Endothelial cell (in vitro differentiated cells): ENCODE results near the gene TLE5. TPM values are rescaled to one million over a fixed set of nuclear protein-coding genes. Genes with fewer than 3 reads are reported as not detected.

Experiments used
- DNase-seq: peaks from one replicate; pipeline ENCODE4 v3.0.0; 2021; ENCODE audit warnings: low spot score
- H3K27ac Mint-ChIP-seq: one replicate; pipeline ENCODE4 v1.8.0; 2021; ENCODE audit warnings: mixed read lengths, inconsistent platforms; ENCODE audit not compliant: unreplicated experiment
- H3K27me3 Mint-ChIP-seq: one replicate; pipeline ENCODE4 v1.8.0; 2021; ENCODE audit warnings: mild to moderate bottlenecking, moderate library complexity, mixed read lengths, inconsistent platforms; ENCODE audit not compliant: unreplicated experiment
- H3K36me3 Mint-ChIP-seq: one replicate; pipeline ENCODE4 v1.8.0; 2021; ENCODE audit warnings: mild to moderate bottlenecking, low read depth, mixed read lengths, inconsistent platforms; ENCODE audit not compliant: unreplicated experiment
- H3K4me1 Mint-ChIP-seq: one replicate; pipeline ENCODE4 v1.8.0; 2021; ENCODE audit warnings: mild to moderate bottlenecking, mixed read lengths, inconsistent platforms; ENCODE audit not compliant: unreplicated experiment
- H3K4me3 Mint-ChIP-seq: one replicate; pipeline ENCODE4 v1.8.0; 2021; ENCODE audit warnings: mild to moderate bottlenecking, mixed read lengths, inconsistent platforms; ENCODE audit not compliant: unreplicated experiment
- H3K9me3 Mint-ChIP-seq: one replicate; pipeline ENCODE4 v1.8.0; 2021; ENCODE audit warnings: mixed read lengths, inconsistent platforms; ENCODE audit not compliant: unreplicated experiment
- total RNA-seq: library from RNA; stranded (reverse); fragmentation: NEBNext Ultra II Directional; extraction: Animal tissue kit (Norgen Biotek cat#: 25700); gene quantifications from one replicate; pipeline ENCODE4 v1.2.1, GENCODE V29; 2021; ENCODE audit not compliant: unreplicated experiment
- TF ChIP-seq, protein P1 (sequence below): fragments of 200-600 bp; sonication (generic); IDR thresholded peaks from one replicate; pipeline ENCODE4 v1.5.0; 2021; ENCODE audit warnings: antibody characterized with exemption; ENCODE audit not compliant: unreplicated experiment

Gene TLE5
- total RNA-seq, 1 donor from 2014 or later, result 343 TPM

DNA sequence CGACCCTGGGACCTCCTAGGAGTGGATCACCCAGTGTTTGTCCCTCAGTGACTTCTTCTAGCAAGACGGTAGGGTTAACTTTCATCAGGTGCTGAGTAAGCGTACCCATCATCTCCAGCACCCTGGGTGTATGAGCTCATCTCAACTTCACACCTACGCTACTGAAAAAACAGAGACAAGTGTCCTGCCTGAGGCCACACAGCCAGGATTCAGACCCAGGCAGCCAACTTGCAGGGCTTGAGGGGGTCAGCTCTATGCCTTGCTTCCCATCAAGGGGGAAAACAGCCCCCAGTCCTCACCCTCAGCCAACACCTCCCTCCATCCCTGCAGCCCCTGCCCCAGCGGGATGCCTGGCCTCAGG is 37.8 kb downstream of the TLE5 start:
- no peak overlapping the region for H3K4me3 Mint-ChIP-seq
- TF ChIP-seq, protein P1, sequence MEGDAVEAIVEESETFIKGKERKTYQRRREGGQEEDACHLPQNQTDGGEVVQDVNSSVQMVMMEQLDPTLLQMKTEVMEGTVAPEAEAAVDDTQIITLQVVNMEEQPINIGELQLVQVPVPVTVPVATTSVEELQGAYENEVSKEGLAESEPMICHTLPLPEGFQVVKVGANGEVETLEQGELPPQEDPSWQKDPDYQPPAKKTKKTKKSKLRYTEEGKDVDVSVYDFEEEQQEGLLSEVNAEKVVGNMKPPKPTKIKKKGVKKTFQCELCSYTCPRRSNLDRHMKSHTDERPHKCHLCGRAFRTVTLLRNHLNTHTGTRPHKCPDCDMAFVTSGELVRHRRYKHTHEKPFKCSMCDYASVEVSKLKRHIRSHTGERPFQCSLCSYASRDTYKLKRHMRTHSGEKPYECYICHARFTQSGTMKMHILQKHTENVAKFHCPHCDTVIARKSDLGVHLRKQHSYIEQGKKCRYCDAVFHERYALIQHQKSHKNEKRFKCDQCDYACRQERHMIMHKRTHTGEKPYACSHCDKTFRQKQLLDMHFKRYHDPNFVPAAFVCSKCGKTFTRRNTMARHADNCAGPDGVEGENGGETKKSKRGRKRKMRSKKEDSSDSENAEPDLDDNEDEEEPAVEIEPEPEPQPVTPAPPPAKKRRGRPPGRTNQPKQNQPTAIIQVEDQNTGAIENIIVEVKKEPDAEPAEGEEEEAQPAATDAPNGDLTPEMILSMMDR, result no peak
- H3K4me1 Mint-ChIP-seq, result peaks cover 7% of the 10 kb centered on the region
- DNase-seq, result no peak
- no peaks in the 10 kb centered on the region for H3K36me3 Mint-ChIP-seq
- H3K27ac Mint-ChIP-seq, result no peak overlapping the region
- peaks cover 8% of the 10 kb centered on the region for H3K27me3 Mint-ChIP-seq
- no peaks in the 10 kb centered on the region for H3K9me3 Mint-ChIP-seq

DNA sequence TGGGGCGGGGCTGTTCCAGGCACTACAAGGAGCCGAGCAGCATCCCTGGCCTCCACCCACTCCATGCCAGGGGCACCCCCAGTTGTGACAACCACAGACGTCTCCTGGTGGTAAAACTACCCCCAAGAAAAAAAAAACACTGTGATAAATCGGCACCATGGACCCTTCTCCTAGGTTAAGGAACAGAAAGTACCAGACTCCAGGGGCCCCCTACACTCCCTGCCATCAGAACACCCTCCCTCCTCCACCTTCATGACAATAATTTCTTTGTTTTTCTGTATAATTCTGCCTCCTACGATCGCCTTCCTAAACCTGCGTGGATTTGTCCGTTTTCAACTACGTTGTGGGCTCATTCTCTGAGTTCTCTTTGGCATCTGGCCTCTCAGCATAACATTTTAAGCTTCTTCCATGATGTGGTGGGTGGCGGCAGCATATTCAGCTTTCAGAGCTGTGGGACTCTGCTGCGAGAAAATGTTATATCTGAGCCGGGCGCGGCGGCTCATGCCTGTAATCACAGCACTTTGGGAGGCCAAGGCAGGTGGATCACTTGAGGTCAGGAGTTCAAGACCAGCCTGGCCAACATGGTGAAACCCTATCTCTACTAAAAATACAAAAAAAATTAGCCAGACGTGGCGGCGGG is 41.9 kb downstream of the TLE5 start:
- TF ChIP-seq, protein P1, result no peak
- Mint-ChIP-seq H3K27ac (no peak overlapping the region), H3K4me1 (peaks cover 7% of the 10 kb centered on the region), H3K4me3 (no peak overlapping the region), H3K36me3 (no peaks in the 10 kb centered on the region), H3K27me3 (peaks cover 7% of the 10 kb centered on the region), H3K9me3 (no peaks in the 10 kb centered on the region)
- no peak for DNase-seq

DNA sequence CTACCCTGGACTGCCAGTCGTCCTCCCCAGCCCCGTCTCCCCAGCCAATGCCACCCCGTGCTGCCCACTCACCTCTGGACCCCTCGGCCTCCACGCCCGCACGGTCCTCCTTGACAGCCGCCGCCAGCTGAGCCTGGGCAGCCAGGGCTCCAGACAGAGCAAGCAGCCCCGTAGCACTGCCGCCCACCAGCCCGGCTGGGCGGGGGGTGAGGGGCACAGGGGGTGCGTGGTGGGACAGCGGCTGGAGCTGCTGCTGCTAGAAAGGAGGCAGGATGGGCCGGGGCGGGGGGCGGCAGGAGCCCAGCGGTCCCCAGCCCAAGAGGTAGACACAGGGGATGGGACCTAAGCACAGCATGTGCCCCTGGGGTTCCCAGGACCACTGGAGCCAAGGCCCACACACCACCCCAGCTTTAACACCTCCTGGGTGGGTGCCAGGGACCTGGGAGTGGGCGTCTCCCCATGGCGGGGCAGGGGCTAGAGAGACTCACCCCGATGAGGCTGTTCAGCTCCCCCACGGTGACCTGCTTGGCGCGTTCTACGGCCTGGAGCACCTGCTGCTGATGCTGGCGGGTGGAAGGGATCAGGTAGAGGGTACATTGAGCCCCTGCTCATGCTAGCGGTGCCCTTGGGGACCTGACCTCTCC is 43.0 kb downstream of the TLE5 start:
- TF ChIP-seq, protein P1, result no peak
- Mint-ChIP-seq H3K27ac (no peak overlapping the region), H3K9me3 (no peaks in the 10 kb centered on the region), H3K4me1 (peaks cover under 1% of the 10 kb centered on the region), H3K4me3 (no peak overlapping the region), H3K36me3 (no peaks in the 10 kb centered on the region), H3K27me3 (peaks cover 6% of the 10 kb centered on the region)
- no peak for DNase-seq

DNA sequence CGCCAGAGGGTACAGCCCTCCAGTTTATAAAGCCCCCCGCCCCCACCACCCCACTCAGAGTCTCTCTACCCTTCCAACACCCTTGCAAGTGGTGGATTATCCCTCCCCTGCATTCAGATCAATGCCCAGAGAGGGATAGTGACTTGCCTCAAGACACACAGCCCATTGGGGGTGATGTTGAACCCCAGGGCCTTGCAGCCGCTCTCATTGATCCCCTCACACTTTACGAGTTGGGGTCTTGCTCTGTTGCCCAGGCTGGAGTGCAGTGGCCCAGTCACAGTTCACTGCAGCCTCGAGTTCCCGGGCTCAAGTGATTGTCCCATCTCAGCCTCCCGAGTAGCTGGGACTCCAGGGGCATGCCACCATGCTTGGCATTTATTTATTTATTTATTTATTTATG is 44.4 kb downstream of the TLE5 start:
- Mint-ChIP-seq H3K4me3 (no peak overlapping the region), H3K27ac (no peak overlapping the region), H3K27me3 (peaks cover 3% of the 10 kb centered on the region), H3K4me1 (no peaks in the 10 kb centered on the region), H3K9me3 (no peaks in the 10 kb centered on the region), H3K36me3 (no peaks in the 10 kb centered on the region)
- no peak for DNase-seq
- TF ChIP-seq, protein P1, result no peak
